SK-N-SH treated with all-trans-retinoic acid at 6 μM for 48 hours (cell line): ENCODE data around the gene SIPA1.
"Not testable (repeated sequence)": the region's sequence is repeated elsewhere in the genome, so short reads cannot be mapped to it uniquely, and the experiment has no call there.

Experiments
- ATAC-seq: fragments of 200-7000 bp; cut with Tn5 transposase; 3 replicates; pipeline ENCODE4 v1.9.1; 2020; ENCODE audit warnings: mild to moderate bottlenecking, moderate library complexity
- ARNTL ChIP-seq: fragments of 450-650 bp; formaldehyde crosslinking; IDR thresholded peaks from 2 replicates; pipeline ENCODE4 v1.5.0; 2020; ENCODE audit warnings: low read depth, mild to moderate bottlenecking, moderate library complexity, borderline replicate concordance
- BACH2 ChIP-seq: fragments of 250-450 bp; sonication (Bioruptor Pico); IDR thresholded peaks from 2 replicates; pipeline ENCODE4 v1.9.0; 2021; ENCODE audit warnings: mild to moderate bottlenecking, borderline replicate concordance
- CSDC2 ChIP-seq: fragments of 250-450 bp; sonication (Bioruptor Pico); IDR thresholded peaks from 2 replicates; pipeline ENCODE4 v1.5.0; 2020; ENCODE audit warnings: mild to moderate bottlenecking, moderate library complexity
- GLIS3 ChIP-seq: fragments of 250-450 bp; sonication (Bioruptor Pico); IDR thresholded peaks from 2 replicates; pipeline ENCODE4 v1.5.0; 2020; ENCODE audit warnings: mild to moderate bottlenecking, moderate library complexity
- ISL1 ChIP-seq: fragments of 250-450 bp; sonication (Bioruptor Pico); IDR thresholded peaks from 2 replicates; pipeline ENCODE4 v2.1.2; 2022; ENCODE audit warnings: mild to moderate bottlenecking, moderate library complexity
- PPARA ChIP-seq: fragments of 250-450 bp; sonication (Bioruptor Pico); IDR thresholded peaks from 2 replicates; pipeline ENCODE4 v1.5.0; 2020; ENCODE audit warnings: mild to moderate bottlenecking, borderline replicate concordance
- RARB ChIP-seq: fragments of 250-450 bp; sonication (Bioruptor Pico); IDR thresholded peaks from 2 replicates; pipeline ENCODE4 v1.8.0; 2021; ENCODE audit warnings: mild to moderate bottlenecking, moderate library complexity
- SNAI2 ChIP-seq: fragments of 250-450 bp; sonication (Bioruptor Pico); IDR thresholded peaks from 2 replicates; pipeline ENCODE4 v1.5.0; 2020; ENCODE audit warnings: mild to moderate bottlenecking, moderate library complexity
- TCF4 ChIP-seq: fragments of 250-450 bp; sonication (Bioruptor Pico); IDR thresholded peaks from 2 replicates; pipeline ENCODE4 v1.8.0; 2021; ENCODE audit warnings: mild to moderate bottlenecking, moderate library complexity, borderline replicate concordance
- TOX ChIP-seq: fragments of 250-450 bp; sonication (Bioruptor Pico); IDR thresholded peaks from 2 replicates; pipeline ENCODE4 v1.8.0; 2021; ENCODE audit warnings: mild to moderate bottlenecking, moderate library complexity, borderline replicate concordance
- ZFP3 ChIP-seq: fragments of 250-450 bp; sonication (Bioruptor Pico); IDR thresholded peaks from 2 replicates; pipeline ENCODE4 v1.5.0; 2020; ENCODE audit warnings: mild to moderate bottlenecking, moderate library complexity
- ZFP30 ChIP-seq: fragments of 450-650 bp; formaldehyde crosslinking; IDR thresholded peaks from 2 replicates; pipeline ENCODE4 v1.5.0; 2022; ENCODE audit warnings: mild to moderate bottlenecking, moderate library complexity
- ZNF565 ChIP-seq: fragments of 450-650 bp; formaldehyde crosslinking; conservative IDR thresholded peaks from 2 replicates; pipeline ENCODE4 v1.5.0; 2020; ENCODE audit warnings: low read depth, mild to moderate bottlenecking, moderate library complexity
- ZNF70 ChIP-seq: fragments of 450-650 bp; formaldehyde crosslinking; IDR thresholded peaks from 2 replicates; pipeline ENCODE4 v1.5.0; 2020; ENCODE audit warnings: mild to moderate bottlenecking, moderate library complexity
- ZNF8 ChIP-seq: fragments of 450-650 bp; formaldehyde crosslinking; IDR thresholded peaks from 2 replicates; pipeline ENCODE4 v1.5.0; 2020; ENCODE audit warnings: mild to moderate bottlenecking, moderate library complexity
- TF ChIP-seq, protein P1 (sequence below): fragments of 250-450 bp; sonication (Bioruptor Pico); IDR thresholded peaks from 2 replicates; pipeline ENCODE4 v1.5.1; 2020; ENCODE audit warnings: low read depth, mild to moderate bottlenecking, moderate library complexity
- TF ChIP-seq, protein P2 (sequence below): fragments of 250-450 bp; sonication (Bioruptor Pico); IDR thresholded peaks from 2 replicates; pipeline ENCODE4 v1.8.0; 2021; ENCODE audit warnings: low read depth, mild to moderate bottlenecking, moderate library complexity, borderline replicate concordance
- TF ChIP-seq, protein P3 (sequence below): fragments of 250-450 bp; sonication (Bioruptor Pico); IDR thresholded peaks from 2 replicates; pipeline ENCODE4 v1.5.0; 2020; ENCODE audit warnings: mild to moderate bottlenecking, moderate library complexity
- TF ChIP-seq, protein P4 (sequence below): fragments of 250-450 bp; sonication (Bioruptor Pico); IDR thresholded peaks from 2 replicates; pipeline ENCODE4 v1.5.1; 2021; ENCODE audit warnings: mild to moderate bottlenecking, moderate library complexity
- TF ChIP-seq, protein P5 (sequence below): fragments of 250-450 bp; sonication (Bioruptor Pico); IDR thresholded peaks from 2 replicates; pipeline ENCODE4 v1.8.0; 2020; ENCODE audit warnings: mild to moderate bottlenecking, moderate library complexity, borderline replicate concordance

SIPA1 gene

DNA sequence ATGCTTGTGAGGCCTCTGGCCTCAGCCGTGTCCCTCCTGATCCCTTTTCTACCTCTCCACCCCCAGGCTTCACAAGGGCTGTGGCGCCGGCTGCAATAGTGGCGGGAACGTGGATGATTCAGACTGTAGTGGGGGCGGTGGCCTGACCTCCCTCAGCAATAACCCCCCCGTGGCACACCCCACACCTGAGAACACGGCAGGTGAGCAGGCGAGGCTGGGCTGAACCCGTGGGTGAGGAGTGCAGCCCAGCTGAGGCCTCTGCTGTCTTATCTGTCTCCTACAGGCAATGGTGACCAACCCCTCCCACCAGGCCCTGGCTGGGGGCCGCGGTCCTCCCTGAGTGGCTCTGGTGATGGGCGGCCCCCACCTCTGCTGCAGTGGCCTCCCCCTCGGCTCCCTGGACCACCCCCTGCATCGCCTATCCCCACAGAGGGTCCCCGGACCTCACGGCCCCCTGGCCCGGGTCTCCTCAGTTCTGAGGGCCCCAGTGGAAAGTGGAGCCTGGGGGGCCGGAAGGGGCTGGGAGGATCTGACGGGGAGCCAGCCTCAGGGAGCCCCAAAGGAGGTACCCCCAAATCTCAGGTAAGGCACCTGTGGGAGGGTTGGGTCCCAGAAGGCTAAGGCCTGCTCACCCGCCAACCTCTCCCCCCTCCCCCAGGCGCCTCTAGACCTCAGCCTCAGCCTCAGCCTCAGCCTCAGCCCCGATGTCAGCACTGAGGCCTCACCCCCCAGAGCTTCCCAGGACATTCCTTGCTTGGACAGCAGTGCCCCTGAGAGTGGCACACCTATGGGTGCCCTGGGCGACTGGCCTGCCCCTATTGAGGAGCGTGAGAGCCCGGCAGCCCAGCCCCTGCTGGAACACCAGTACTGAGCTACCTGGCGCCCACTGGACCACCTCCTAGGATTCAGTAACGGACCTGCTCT is 1.5 kb upstream of the SIPA1 start:
- no peak for TF ChIP-seq PPARA
- TF ChIP-seq SNAI2 (CRISPR knock-in tag), result no peak
- no peak for TF ChIP-seq TOX (CRISPR knock-in tag)
- TF ChIP-seq ZNF565 (CRISPR knock-in tag), result no peak
- no peak for TF ChIP-seq TCF4
- TF ChIP-seq ZFP30 (CRISPR knock-in tag), result no peak
- TF ChIP-seq, protein P1, sequence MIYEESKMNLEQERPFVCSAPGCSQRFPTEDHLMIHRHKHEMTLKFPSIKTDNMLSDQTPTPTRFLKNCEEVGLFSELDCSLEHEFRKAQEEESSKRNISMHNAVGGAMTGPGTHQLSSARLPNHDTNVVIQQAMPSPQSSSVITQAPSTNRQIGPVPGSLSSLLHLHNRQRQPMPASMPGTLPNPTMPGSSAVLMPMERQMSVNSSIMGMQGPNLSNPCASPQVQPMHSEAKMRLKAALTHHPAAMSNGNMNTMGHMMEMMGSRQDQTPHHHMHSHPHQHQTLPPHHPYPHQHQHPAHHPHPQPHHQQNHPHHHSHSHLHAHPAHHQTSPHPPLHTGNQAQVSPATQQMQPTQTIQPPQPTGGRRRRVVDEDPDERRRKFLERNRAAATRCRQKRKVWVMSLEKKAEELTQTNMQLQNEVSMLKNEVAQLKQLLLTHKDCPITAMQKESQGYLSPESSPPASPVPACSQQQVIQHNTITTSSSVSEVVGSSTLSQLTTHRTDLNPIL (CRISPR knock-in tag), result no peak
- TF ChIP-seq RARB (CRISPR knock-in tag), result no peak
- TF ChIP-seq, protein P2, sequence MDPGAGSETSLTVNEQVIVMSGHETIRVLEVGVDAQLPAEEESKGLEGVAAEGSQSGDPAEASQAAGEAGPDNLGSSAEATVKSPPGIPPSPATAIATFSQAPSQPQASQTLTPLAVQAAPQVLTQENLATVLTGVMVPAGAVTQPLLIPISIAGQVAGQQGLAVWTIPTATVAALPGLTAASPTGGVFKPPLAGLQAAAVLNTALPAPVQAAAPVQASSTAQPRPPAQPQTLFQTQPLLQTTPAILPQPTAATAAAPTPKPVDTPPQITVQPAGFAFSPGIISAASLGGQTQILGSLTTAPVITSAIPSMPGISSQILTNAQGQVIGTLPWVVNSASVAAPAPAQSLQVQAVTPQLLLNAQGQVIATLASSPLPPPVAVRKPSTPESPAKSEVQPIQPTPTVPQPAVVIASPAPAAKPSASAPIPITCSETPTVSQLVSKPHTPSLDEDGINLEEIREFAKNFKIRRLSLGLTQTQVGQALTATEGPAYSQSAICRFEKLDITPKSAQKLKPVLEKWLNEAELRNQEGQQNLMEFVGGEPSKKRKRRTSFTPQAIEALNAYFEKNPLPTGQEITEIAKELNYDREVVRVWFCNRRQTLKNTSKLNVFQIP, result no peak
- no peak for TF ChIP-seq ZNF8 (CRISPR knock-in tag)
- TF ChIP-seq GLIS3 (CRISPR knock-in tag), result no peak
- no peak for TF ChIP-seq CSDC2 (CRISPR knock-in tag)
- TF ChIP-seq, protein P3, sequence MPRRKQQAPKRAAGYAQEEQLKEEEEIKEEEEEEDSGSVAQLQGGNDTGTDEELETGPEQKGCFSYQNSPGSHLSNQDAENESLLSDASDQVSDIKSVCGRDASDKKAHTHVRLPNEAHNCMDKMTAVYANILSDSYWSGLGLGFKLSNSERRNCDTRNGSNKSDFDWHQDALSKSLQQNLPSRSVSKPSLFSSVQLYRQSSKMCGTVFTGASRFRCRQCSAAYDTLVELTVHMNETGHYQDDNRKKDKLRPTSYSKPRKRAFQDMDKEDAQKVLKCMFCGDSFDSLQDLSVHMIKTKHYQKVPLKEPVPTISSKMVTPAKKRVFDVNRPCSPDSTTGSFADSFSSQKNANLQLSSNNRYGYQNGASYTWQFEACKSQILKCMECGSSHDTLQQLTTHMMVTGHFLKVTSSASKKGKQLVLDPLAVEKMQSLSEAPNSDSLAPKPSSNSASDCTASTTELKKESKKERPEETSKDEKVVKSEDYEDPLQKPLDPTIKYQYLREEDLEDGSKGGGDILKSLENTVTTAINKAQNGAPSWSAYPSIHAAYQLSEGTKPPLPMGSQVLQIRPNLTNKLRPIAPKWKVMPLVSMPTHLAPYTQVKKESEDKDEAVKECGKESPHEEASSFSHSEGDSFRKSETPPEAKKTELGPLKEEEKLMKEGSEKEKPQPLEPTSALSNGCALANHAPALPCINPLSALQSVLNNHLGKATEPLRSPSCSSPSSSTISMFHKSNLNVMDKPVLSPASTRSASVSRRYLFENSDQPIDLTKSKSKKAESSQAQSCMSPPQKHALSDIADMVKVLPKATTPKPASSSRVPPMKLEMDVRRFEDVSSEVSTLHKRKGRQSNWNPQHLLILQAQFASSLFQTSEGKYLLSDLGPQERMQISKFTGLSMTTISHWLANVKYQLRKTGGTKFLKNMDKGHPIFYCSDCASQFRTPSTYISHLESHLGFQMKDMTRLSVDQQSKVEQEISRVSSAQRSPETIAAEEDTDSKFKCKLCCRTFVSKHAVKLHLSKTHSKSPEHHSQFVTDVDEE, result no peak
- no peak for ATAC-seq

DNA sequence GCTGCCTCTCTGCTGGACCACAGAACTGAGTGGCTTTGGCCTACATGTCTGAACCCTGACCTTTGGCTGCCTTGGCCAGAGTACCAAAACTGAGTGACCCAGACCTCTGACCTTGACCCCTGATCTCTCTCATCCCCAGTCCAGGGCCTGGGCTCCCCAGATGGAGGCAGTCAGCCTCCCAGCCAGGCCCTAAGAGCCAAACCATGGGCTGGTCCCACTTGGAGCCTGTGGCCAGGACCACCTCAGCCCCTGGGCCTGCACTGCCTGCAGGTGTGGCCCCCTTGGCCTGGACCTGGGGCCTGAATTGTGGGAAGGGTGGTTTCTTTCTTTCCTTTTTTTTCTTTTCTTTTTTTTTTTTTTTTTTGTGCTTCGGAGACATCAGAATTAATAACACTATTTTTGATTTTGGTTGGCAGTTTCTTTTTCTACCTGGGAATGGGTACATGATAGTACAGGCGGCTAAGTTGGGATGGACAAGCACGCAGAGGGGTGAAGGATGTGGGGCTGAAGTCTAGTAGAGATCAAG is 806 bp upstream of the SIPA1 start:
- no peak for TF ChIP-seq ARNTL (CRISPR knock-in tag)
- no peak for TF ChIP-seq BACH2 (CRISPR knock-in tag)
- TF ChIP-seq, protein P4, sequence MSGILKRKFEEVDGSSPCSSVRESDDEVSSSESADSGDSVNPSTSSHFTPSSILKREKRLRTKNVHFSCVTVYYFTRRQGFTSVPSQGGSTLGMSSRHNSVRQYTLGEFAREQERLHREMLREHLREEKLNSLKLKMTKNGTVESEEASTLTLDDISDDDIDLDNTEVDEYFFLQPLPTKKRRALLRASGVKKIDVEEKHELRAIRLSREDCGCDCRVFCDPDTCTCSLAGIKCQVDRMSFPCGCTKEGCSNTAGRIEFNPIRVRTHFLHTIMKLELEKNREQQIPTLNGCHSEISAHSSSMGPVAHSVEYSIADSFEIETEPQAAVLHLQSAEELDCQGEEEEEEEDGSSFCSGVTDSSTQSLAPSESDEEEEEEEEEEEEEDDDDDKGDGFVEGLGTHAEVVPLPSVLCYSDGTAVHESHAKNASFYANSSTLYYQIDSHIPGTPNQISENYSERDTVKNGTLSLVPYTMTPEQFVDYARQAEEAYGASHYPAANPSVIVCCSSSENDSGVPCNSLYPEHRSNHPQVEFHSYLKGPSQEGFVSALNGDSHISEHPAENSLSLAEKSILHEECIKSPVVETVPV (CRISPR knock-in tag), result no peak
- TF ChIP-seq GLIS3 (CRISPR knock-in tag), result no peak
- TF ChIP-seq PPARA, result no peak
- no peak for TF ChIP-seq RARB (CRISPR knock-in tag)
- TF ChIP-seq, protein P3, result no peak
- no peak for TF ChIP-seq ISL1
- TF ChIP-seq, protein P5, sequence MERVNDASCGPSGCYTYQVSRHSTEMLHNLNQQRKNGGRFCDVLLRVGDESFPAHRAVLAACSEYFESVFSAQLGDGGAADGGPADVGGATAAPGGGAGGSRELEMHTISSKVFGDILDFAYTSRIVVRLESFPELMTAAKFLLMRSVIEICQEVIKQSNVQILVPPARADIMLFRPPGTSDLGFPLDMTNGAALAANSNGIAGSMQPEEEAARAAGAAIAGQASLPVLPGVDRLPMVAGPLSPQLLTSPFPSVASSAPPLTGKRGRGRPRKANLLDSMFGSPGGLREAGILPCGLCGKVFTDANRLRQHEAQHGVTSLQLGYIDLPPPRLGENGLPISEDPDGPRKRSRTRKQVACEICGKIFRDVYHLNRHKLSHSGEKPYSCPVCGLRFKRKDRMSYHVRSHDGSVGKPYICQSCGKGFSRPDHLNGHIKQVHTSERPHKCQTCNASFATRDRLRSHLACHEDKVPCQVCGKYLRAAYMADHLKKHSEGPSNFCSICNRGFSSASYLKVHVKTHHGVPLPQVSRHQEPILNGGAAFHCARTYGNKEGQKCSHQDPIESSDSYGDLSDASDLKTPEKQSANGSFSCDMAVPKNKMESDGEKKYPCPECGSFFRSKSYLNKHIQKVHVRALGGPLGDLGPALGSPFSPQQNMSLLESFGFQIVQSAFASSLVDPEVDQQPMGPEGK, result no peak
- TF ChIP-seq CSDC2 (CRISPR knock-in tag), result no peak
- no peak for TF ChIP-seq SNAI2 (CRISPR knock-in tag)
- TF ChIP-seq, protein P2, result no peak
- TF ChIP-seq, protein P1 (CRISPR knock-in tag), result no peak
- TF ChIP-seq ZFP3 (CRISPR knock-in tag), result no peak
- TF ChIP-seq ZNF70 (CRISPR knock-in tag), result no peak
- no peak for ATAC-seq

DNA sequence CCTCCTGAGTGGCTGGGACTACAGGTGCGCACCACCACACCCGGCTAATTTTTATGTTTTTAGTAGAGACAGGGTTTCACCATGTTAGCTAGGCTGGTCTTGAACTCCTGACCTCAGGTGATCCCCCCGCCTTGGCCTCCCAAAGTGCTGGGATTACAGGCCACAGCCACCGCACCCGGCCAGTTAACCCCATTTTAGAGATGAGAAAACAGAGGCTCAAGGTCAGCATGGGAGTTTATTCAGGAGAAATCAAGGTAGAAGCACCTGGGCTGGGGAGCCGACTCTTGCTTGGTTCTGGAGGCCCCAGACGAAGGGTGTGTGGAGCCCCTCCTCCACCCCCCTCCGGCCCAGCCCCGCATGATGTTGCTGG is 1.3 kb downstream of the SIPA1 start:
- ATAC-seq, result not testable (repeated sequence)
